SKM-1 (cell line): Measurements from ENCODE around the gene STARD13.

ENCODE experiments used
- DNase-seq: peaks from one replicate; lab custom pipeline; 2025; ENCODE audit not compliant: unreplicated experiment; lab: John Stamatoyannopoulos, UW

The STARD13 gene

DNA sequence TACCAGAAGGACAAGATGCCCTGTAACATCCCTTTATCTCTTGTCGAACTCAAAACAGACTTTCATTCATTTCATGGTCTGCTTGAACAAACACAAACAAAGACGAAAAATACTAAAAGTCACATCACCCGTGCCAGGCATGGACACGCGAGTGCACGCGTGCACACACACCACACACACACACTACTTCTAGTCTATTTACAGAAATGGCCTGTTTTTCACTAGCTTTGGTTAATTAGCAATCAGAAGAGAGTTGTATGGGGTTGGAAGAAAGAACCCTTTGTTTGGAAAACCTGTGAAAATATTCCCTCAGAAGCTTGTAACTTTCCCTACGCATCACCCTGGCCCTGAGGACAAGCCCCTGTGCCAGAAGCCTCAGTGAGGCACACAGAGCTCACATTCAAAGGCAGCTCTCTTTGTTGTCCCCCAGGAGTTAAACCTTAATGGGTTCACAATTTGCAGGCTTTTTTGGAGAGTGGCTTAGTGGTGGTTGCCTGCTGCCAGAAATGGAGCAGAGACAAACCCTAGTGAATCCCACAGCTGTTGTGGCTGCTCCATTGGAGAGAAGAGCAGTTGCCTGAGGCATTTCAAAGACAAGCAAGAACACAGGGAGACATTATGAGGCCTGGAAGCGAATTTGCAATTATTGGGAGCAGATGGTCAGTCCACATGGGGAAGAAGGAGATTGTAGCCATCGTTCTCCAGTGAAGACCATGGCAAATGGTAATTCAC, 55.9 kb downstream of the STARD13 start:
- no peak for DNase-seq

DNA sequence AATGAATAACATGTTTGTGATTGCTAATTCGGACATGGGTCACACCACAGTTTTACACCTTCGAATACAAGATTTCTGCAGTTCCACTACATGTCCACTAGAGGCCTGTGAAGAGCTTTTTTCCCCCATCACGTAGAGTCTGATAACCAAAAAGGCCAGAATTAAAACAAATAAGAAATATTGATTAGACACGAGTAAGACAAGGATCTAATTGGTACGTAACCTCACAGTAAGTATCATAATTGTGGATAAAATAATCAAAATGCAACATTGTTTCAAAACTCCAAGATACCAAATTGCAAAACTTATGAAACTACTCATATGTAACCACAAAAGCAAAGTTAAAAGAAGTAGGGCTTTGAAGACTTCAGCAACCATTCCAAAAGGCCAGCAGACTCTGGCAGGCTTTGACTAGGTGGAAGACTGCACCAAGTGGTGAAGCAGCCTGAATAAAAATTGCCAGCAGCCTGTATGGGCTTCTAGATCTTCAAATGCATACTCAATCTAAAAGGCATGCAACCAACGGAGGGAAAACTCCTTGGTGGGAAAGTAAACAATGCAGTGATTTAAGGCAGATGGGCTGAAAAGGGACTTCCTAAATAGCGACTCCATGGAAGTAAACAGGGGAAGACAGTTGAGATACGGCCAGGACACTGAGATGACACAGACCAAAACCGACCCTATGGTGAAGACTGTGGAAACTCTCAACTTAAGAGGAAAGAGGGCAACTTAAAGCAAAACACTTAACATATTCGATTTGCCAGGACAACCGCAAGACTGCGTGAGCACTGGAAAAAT, 56.7 kb downstream of the STARD13 start:
- peak; percentile 11 for DNase-seq

DNA sequence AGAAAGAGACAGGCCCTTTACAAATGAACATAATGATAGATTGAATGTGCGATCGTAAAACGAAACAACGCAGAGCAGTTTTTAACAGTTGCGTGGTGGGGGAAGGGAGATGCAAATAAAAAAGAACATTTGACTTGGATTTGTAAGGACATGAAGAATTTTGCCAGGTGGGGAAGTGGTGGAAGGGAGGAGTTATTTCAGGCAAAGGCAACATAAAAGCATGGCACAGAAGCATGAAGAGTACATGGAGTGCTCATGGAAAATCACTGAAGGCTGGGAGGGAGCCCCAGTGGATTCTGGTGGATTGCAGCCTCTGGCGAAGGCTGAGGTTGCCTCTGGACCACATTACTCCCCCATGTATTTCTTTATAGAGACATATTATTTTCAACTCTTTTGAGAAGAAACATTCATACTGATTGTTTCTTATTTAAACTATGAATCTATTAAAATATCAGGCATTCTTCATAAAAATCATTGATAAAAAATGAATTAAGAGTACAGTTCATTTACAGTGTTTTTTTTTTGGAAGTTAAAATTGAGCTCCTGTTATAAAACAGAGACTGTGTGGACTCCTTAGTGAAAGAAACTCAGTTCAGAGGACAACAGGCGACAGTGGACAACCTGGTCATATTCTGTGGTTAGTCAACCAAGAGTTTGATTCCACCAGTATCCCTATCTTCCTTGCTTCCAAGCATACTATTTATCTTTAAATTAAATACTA, 57.5 kb downstream of the STARD13 start:
- no peak for DNase-seq

- no peak for DNase-seq
Observed at GRCh38 chr13:33224686-33225085, 60.9 kb downstream of the STARD13 start.

GRCh38 chr13:33224191-33224590, 61.4 kb downstream of the STARD13 start:
- no peak for DNase-seq

- DNase-seq: no peak
Observed at GRCh38 chr13:33219926-33220325, 65.6 kb downstream of the STARD13 start.

GRCh38 chr13:33218426-33218825, 67.1 kb downstream of the STARD13 start:
- DNase-seq: no peak

GRCh38 chr13:33218020-33218419, 67.5 kb downstream of the STARD13 start:
- DNase-seq: no peak

DNA sequence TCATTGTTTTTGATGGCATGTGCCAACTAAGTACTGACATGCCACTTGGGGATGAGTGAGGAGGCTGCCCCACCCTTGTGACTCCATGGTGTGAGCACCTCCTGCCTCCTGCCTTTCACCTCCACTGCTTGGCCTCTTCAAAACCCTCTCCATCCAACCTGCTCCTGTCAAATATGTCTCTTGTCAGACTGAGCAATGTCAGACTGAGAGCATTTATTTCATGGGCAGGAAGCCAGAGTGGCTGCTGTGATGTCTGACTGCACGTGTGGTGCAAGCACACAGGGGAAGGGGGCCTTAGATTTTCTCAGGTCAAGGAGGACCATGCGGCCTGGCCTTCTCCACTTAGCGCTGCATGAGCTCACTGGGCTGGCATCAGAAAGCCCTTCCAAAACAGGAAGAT, 68.3 kb downstream of the STARD13 start:
- no peak for DNase-seq

- DNase-seq: no peak
Observed at GRCh38 chr13:33213797-33214196, 71.8 kb downstream of the STARD13 start.

- DNase-seq: no peak
Observed at GRCh38 chr13:33213024-33213768, 72.4 kb downstream of the STARD13 start.

- no peak for DNase-seq
Observed at GRCh38 chr13:33212396-33212795, 73.2 kb downstream of the STARD13 start.

DNA sequence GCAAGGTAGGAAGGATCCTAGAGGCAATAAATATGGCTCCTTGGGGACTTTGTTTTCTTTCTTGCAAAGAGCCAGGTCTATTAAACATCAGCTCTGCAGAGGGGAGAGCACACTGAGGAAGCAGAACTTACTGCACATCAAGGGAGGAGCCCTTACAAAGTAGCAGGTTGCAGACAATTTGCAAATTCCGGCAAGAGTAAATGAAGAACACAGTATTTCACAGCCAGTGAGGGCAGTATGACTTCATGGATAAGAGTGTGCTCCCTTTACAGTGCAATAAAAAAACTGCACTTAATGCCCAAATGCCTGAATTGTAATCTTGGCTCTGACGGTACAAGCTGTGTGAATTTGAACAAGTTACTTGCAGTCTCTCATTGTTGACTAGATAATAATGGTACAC, 75.5 kb downstream of the STARD13 start:
- DNase-seq: no peak

DNA sequence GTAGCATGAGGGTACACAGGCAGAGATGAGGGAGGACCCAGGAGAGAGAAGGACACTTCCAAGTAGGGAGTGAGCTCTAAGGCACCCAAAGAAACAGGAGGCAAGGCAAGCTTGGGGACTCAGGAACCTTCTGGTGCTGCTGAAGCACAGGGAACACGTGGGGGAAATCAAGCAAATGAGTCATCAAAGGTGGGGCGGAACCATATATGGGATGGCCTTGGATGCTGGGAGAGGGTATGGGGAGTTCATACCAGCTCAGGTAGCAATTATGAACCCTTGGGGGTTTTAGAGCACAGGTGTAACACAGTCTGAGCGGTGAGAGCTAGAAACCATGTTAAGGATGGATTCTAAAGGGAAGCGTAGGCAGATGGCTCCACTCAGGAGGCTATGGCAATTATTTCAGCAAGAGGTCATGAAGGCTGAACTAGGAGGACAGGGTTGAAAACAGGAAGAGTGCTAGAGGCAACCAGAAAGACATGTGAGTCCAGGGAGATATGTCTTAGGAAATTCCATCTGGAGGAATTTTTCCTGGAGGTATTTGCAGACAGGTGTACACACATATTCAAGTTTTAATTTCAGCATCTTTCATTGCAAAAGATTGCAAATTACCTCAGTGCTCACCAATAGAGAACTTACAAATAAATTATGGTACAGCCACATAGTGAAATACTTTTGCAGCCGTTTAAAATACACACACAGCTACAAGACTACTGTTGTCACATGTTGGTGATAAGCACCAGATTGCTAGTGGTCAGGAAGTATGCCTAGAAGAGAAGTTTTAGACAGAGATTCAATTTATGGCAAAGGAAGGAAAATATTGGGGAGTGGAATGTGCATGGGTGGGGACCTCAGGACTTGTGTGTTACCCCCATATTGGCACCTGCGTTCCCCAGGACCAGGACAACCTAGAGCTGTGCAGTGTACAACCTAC, 77.0 kb downstream of the STARD13 start:
- DNase-seq: no peak

DNA sequence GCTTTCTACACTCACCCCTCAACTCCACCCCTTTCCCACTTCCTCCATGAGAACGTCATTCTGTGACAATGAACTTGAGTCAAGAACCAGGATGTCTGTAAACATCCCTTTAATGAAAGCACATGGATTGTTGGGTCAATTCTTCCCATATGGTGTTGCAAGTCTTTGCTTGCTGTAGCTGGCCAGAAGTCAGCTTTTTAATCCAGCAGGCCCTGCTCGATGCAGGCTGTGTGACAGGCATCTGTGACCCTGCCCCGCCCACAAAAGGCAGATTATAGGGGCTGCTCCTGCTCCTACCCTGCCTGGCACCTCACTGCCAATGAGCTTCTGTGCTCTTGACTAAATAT, 78.0 kb downstream of the STARD13 start:
- DNase-seq: no peak

- DNase-seq: no peak
Observed at GRCh38 chr13:33206945-33207614, 78.5 kb downstream of the STARD13 start.

- DNase-seq: no peak
Observed at GRCh38 chr13:33206425-33206824, 79.1 kb downstream of the STARD13 start.

DNA sequence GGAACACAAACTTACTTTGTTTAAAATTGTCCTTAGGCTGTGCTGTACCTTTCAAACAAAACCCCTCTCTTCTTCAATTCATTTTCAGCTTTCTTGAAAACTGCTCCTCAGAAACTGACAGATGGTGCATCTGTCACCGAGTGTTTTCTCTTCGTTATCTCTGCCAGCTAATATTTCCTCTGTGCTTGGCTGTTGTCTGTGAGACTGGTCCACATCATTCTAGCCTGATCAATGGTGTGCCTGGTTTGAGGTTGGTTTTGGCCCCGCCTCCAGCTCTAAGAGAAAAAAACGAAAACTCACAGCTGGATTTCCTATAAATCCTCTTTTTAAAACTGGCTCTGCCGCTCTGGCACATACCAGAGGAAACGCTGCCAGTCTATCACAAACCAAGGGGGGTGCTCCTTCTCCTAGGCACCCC, 79.7 kb downstream of the STARD13 start:
- no peak for DNase-seq

DNA sequence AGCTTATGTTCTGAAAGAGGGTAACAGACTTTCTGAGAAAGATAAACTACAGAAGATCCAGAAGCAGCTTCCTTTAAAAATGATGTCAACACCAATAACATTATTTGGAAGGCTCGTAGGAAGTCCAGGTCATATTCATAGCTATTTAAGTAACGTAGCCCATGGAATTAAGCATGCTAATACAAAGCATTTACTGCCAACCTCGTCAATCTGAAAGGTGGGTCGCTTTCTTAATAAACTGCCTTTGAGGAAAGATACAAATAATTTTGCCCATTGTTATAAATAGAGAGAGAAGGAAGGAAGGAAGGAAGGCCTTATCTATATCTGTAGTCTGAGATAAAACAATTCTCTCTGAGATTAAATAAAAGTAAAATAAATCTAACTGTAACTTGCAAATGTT, 80.3 kb downstream of the STARD13 start:
- no peak for DNase-seq
